ENCODE measurements around the gene ARID1B.

The ARID1B gene

DNA sequence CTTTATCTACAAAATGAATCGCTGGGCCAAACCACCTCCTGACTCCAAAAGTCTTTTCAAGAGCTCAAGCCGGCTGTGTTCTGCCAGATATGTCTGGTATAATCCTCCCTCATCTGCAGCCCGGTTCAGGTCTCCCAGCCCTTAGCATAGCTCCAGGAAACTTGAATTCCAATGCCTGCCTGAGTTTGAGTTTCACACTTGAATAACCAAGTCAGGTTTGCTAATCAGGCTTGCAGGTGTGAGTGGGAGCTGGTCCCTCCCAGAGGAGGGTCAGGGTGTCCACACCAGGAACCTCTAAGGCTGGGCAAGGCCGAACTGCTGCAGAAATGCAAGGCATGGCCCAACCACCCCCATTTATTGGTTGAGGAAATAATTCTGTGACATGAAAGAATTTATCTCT lies 449.6 kb downstream of the ARID1B start:
- DNase-seq (ENCODE audit: low read depth in 2 of 2) = no peak

DNA sequence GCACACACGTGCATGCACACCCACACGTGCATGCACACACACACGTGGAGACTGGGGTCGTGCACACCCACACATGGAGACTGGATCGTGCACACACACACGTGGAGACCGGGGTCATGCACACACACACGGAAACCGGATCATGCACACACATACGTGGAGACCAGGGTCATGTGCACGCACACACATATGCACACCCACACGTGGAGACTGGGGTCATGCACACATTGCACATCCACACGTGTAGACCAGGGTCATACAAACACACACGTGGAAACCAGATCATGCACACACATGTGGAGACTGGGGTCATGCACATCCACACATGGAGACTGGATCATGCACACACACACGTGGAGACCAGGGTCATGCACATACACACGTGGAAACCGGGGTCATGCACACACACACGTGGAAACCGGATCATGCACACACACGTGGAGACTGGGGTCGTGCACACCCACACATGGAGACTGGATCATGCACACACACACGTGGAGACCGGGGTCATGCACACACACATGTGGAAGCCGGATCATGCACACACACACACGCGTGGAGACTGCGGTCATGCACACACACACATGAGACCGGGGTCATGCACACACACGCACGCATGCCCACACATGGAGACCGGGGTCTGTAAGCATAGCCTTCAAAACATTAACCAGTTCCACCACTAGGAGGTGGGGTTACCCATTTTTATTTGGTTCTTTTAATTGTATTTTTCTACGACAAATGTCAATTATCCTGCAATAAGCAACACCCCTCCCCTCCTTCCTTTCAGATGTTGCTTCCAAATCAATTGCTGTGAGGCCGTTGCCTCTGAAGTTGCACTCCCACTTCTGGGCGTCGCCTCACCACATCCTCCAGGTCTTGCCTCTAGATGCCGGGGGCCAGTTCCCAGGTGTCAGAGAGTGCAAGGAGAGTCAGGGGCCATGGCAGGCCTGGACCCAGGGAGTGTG lies 450.3 kb downstream of the ARID1B start:
- DNase-seq (ENCODE audit: low read depth in 2 of 2) = no peak

DNA sequence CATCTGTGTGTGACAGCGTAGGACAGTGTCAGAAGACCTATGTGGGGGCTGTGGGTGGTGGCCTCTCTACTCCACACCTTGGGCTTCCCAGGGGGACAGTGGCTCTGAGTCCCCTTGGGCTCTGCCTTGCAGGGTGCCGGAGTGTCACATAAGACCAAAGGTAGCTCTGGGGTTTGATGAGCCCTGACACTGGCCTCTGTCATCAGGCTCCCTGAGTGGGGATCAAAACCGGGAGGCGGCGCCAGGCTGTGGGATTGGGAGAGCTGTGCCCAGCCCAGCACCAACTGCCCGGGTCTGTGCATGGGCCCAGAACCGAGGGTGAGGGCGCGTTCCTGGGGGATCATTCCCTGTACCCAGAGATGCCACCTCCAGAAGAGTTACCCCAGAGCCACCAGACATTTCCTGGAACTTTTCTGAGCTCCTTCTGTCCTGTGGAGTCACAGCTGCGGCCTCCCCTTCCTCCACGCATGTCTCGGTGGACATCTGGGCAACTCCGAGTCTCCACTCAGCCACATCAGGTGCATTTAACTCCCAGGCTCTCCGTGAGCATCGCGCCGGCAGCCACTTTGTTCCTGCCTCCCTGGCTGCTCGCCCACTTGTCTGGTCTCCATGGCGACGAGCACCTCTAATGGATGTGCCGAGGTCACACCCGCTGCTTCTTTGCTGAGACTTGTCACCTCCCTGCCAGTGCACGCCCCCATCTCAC lies 451.4 kb downstream of the ARID1B start:
- no peak for DNase-seq (ENCODE audit: low read depth in 2 of 2)

DNA sequence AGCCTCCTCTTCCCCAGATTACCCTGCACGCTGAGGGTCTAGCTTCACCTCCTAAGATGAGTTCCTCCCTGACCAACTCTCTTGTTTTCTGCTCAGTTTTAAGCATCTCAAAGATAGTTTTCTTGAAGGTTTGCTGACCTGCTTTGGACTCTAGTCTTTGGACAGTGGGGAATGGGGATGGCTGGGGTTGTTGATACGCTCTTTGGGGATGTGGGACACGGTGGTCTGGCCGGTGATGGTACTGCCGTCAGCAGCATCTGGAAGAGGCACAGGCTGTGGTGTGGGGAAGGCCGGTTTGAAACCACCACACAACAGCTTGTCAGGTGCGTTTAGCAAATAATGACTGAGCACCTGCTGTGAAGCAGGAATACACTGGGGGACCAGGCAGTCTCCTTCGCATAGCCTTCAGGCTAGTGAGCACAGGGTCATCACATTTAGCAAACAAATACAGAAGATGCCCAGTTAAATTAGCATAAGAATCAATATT lies 452.0 kb downstream of the ARID1B start:
- DNase-seq (ENCODE audit: low read depth in 2 of 2) = no peak

DNA sequence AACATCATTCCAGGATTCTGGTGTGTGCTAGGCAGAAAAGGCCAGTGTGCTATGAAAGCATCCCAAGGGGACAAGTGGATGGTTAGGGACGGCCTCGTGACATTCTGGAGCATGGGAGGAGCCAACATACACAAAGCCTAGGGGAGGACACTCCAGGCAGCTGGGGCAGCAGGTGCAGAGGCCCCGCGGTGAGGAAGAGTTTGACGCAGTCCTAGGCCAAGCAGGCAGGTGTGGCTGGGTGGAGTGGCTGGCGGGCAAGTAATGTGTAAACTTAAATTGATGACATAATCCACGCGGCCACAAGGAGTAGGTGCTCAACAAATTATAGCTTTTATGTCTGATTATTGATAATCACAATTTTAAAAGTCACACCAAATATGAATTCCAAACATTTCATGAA lies 452.5 kb downstream of the ARID1B start:
- DNase-seq (ENCODE audit: low read depth in 2 of 2) = no peak

DNA sequence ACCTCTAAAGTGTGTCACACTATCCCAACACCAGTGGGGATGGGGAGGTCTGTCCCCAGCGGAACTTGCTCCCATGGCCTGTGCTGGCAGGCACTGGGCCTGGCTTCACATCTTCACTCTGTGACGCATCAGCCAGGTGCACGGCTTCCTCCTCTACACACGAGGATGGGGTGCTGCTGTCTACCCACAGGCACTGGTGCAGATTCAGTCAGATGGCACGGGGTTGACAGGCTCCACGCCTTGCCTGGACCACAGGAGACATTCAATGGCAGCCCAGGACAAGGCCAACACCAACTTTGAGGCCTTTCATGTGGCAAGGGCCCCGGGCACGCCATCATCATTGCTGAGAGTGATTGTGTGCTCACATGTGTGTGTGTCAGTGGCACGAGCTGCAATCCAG lies 453.7 kb downstream of the ARID1B start:
- DNase-seq (ENCODE audit: low read depth in 2 of 2) = no peak

DNA sequence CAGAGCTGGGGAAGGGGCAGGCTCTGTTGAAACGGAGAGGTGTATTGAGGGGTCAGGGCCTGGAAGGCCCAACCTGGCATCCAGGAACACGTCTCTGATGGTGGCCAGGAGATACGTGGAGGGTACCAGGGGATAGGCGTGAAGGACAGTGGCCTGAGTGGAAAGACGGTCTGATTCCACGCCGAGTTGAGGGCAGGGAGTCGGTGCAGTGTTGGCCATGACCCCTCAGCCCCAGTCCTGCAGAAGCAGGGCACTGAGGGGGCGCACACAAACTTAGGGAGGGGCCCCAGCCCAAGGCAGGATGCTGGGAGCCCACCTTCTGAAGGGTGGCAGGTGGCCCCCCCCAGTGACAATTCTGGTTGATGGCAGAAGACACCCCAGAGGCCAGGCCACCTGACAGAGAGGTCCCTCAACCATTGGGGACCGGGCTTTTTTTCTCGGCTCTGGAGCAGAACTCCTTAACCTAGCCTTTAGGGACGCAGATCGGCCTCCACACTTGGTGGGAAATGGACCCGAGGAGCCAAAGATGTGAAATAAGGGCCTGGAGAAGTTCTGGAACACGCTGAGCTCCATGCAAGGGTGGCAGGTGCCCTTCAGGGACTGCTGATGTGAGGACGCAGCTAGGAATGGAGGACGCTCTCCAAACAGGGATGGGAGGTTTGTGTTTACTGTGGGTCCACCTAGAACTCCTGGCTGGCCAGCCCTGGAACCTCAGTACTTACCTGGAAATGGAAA lies 455.1 kb downstream of the ARID1B start:
- DNase-seq (ENCODE audit: low read depth in 2 of 2) = no peak

DNA sequence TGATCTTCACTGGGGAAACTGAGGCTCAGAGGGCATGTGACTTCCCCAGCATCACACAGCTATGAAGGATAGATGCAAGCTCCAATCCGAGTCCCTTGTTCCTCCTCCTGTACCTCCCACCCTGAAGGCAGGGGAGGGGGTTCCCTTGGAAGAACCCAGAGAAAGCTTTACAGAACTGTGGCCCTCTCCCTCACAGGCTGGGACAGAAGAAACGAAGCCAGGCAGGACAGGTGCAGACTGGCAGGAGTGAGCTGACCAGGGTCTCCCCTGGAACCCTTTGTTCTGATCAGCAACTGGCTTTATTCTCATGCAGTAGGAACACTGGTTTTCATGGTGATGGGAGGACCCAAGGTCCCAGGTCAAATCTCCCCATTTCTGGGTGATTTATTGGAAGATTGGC lies 456.0 kb downstream of the ARID1B start:
- no peak for DNase-seq (ENCODE audit: low read depth in 2 of 2)

DNA sequence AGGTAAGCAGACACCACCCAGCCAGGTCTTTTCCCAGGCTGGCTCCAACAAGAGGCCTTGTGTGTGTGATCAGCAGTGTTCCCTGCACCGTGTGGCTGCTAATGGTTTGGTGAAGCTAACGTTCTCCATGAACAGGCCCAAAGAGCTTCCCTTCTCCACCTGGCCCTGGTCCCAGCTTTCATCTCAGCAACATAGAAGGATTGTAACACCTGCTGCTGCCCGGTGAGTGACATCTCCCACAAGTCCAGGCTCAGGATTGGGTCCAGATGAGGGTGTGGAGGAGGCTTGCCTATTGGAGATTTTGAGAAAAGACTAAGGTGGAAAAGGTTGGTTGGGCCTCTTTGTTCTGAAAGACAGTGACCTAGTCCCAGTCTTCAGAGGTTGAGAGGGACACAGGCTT lies 456.5 kb downstream of the ARID1B start:
- DNase-seq (ENCODE audit: low read depth in 2 of 2) = no peak

DNA sequence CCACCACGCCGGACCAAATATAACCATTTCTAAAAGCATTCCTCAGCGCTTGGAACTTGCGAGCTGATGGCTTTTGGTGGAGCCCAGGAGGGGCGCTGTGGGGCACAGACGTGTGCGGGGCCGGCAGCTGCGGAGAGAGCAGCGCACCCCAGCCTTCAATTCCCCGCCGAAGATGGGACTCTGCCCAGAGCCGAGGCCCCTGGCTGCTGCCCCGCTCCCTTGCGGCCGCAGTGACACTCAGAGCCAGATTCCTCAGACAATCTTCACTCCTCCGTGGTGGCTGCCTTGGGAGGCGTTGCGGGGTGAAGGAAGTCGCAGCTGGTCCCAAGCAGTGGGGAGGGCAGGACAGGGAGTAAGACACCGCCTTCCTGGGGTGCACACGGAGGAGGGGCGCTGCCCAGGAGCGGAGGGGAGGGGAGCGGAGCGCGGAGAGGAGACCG lies 458.4 kb downstream of the ARID1B start:
- peak in 1 of 2 donors; percentile 34 for DNase-seq (ENCODE audit: low read depth in 2 of 2)

DNA sequence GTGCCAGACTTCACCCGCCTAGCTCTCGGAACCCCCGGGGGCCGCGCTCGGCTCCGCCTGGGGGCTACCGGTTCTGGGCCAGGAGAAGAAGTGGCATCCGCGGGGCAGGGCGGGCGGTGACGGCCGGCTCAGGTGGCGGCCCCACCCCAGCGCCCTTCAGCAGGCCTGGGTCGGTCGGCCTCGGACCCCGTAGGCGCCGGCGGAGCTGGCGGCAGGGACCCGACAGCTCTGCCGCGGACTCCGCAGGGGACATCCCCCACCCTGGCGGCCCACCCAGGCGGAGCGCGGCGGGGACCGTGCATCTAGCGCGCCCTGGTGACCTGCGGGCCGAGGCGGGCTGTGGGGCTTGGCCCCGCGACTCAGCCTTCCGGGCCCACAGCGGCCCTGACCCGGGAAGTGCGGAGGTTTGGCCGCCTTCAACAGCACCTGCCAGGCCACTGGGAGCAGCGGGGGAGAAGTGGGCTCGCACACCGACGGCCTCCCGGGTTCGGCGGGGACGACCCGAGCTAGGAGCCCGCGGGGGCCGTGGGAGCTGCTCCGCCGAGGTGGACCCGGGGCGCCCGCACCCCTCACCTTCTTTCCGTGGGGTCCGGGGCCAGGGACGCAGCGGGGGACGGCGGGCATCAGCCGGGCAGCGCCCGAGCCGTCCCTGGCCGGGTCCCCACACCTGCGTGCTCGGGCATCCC lies 459.0 kb downstream of the ARID1B start:
- no peak for DNase-seq (ENCODE audit: low read depth in 2 of 2)

DNA sequence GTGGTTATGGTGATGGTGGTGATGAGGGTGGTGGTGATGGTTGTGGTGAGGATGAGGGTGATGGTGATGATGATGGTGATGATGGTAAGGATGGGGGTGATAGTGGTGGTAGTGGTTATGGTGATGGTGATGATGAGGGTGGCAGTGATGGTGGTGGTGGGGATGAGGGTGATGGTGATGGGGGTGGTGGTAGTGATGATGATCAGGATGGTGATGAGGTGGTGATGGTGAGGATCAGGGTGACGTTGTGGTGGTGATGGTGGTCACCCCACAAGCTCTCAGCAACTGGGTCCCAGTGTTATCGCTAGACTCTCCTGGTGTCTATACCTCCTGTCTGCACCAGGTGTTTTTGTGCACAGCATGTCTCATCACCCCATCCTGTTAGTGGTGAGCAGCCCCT lies 461.2 kb downstream of the ARID1B start:
- DNase-seq (ENCODE audit: low read depth in 2 of 2) = no peak

DNA sequence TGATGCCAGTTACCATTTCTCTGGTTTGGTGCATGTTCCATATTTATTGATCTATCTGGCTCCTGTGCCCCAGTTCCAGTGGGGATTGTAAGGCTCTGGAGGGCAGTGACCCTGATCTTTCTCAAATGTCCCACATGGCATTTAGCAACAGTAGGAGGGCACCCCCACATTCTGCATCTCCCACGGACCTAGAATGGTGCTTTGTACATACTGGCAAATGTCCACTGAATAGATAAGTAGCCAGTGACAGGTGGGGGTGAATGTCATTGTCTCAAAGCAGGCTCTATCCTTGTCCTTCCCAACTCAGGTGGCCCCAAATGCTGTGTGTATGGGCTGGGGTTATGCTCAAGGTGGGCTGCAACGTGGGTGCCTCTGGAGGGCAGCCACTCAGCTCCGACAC lies 462.0 kb downstream of the ARID1B start:
- no peak for DNase-seq (ENCODE audit: low read depth in 2 of 2)

DNA sequence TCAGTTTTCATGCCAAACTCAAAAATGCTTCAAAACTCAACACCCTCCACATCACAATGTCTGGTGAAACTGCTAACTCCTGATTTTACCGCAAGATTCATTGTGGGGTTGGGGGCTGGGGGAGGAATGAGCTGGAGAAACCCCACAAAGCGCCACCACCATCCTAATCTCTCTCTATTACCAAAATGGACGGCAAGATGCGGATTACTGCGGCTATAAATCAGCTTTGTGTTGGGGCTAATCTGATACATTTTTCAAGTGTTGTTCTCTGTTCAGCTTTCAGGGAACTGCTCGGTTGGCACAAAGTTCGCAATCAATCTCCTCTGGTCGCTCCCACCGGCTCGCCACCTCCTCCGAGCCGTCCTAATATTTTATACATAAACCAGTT lies 462.5 kb downstream of the ARID1B start:
- no peak for DNase-seq (ENCODE audit: low read depth in 2 of 2)

DNA sequence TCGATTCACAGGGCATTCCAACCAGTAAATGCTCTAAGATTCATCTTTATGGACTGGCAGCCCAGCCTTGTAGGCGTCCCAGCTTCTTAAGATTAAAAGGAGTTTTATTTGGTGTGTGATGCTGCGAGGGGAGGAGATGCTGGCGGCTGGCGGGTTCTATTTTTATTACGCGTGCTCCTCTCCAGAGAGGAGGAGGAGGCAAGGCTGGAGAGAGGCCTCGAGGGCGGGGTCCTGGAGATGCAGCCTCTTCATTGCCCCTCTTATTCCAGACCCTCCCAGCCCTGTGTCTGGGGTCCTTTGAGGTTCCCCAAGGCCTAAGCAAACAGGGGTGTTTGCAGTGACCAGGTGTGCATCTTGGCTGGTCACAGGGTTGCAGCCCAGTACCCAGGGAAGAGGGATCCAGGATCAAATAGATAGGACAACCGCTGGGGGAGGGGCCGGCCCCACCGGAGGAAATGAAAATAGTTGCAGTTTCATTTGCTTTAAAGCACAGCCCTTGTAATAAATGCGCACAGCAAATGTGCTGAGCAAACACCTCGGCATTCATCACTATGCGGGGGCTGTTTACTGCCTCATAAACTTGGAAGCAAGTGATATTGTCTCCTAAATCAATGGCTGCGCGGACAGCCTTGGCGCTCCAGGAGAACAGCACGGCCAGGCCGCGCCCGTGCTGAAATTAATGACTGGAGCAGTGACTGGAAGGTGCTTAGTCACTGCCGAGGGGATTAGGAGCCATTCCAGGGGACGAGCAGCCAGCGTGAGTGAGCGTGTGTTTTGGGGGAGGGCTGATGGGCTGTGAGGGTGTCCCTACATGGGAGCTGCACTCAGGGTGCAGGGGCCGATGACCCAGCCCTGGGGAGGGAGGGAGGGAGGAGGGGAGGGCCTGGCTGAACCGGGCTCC lies 463.1 kb downstream of the ARID1B start:
- DNase-seq (ENCODE audit: low read depth in 2 of 2) = no peak

DNA sequence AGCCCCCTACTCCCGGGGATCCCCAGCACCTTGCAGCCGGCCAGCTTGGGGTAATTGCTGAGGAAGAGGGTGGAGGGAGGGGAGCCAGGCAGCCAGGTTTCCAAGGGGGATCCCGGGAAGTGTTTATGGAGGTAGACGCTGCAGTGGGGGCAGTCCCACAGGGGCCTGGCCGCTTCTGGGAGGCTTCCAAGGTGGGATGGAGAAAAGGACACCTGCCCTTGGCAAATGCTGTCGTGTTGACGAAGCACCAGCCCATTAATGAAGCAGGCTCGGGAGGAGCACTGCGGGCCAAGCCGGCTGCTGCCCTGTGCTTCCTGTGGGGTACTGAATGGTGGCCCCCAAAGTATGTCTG lies 463.8 kb downstream of the ARID1B start:
- DNase-seq (ENCODE audit: low read depth in 2 of 2) = no peak

DNA sequence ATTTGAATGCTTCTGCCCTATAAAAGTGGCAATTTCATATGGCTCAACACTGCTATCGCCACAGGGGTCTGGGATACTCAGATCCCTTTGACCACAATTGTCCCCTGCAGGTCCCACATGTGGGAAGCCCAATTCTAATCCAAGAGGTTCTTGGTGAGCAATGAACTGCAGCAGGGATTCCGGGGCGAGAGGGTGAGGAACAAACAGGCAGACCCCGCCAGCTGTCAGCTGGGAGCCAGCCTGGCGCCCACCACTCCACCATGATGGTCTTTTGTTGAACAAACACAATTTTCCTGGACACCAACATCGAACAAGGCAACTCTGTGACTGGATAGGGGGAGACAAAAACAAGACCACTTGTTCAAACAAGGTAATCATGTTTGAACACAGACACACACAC lies 465.6 kb downstream of the ARID1B start:
- no peak for DNase-seq (ENCODE audit: low read depth in 2 of 2)

DNA sequence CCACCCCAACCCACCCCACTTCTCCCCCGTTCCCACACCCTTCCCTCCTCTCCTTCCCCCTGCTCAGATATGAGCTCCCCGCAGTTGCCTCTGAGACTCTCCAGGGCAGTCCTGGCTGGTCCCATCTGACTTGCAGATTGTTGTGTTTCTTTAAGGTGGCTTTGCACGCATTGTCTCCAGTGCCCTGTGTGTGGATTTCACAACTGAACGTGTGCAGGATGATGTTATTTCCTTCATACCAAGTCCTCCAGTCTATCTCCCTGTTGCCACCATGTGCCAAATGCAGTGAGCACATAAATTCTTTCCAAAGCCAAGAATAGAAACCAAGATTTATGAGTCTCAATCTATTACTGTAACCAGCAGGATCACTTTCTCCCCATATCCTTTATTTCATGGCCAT lies 467.0 kb downstream of the ARID1B start:
- no peak for DNase-seq (ENCODE audit: low read depth in 2 of 2)

DNA sequence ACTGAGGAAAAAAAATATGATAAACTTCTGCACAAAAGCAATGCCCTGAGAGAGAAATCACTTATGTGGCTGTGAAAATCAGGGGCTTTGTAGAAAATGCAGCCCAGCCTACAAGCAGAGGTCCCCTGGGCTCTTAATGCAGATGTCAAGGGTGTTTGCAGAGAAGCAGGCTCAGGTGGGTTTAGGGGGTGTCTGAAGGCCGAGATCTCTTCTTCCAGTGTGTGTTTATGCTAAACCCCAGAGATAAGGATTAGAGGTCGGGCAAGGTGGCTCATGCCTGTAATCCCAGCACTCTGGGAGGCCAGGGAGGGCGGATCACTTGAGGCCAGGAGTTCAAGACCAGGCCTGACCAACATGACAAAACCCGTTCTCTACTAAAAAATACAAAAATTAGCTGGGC lies 467.6 kb downstream of the ARID1B start:
- no peak for DNase-seq (ENCODE audit: low read depth in 2 of 2)

DNA sequence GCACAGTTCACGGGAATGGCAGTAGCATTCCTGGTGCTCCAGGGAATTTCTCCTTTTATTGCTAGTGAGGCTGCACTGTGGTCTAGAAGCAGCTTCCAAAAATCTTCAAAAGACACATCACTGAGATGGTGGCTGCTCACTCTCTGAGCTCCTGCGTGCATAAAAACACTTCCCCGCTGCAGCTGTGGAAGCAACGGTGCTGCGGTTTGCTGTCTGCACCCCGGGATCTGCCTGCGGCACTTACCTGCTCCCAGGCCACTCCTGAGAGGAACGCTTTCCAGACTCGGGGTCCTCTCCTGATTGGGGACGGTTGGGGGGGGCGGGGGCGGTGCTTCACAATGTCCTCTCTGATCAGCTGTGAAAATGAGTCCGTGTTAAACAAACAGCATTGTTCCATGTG lies 468.3 kb downstream of the ARID1B start:
- no peak for DNase-seq (ENCODE audit: low read depth in 2 of 2)

Measured in activated CD4-positive, alpha-beta T cell treated with anti-CD3 and anti-CD28 coated beads for 24 hours (primary cell).